Mammary epithelial cell (primary cell): Measurements from ENCODE around the gene HERPUD1.

Experiments used
- EZH2 ChIP-seq: IDR thresholded peaks from 2 replicates; pipeline ENCODE4 v1.6.1; 2012; ENCODE audit warnings: low read length, inconsistent platforms, borderline replicate concordance
- TF ChIP-seq, protein P1 (sequence below), 2 donors: IDR thresholded peaks in 1 of 2; conservative IDR thresholded peaks in 1 of 2; 2 replicates each; pipeline ENCODE4 v1.5.1; 2011 to 2012; ENCODE audit warnings: inconsistent platforms in 2 of 2, low read length in 2 of 2, mild to moderate bottlenecking in 2 of 2, control low read depth in 1 of 2, low read depth in 1 of 2; ENCODE audit not compliant: insufficient read depth in 1 of 2; ENCODE audit errors: extremely low read depth in 1 of 2

- TF ChIP-seq, protein P1, sequence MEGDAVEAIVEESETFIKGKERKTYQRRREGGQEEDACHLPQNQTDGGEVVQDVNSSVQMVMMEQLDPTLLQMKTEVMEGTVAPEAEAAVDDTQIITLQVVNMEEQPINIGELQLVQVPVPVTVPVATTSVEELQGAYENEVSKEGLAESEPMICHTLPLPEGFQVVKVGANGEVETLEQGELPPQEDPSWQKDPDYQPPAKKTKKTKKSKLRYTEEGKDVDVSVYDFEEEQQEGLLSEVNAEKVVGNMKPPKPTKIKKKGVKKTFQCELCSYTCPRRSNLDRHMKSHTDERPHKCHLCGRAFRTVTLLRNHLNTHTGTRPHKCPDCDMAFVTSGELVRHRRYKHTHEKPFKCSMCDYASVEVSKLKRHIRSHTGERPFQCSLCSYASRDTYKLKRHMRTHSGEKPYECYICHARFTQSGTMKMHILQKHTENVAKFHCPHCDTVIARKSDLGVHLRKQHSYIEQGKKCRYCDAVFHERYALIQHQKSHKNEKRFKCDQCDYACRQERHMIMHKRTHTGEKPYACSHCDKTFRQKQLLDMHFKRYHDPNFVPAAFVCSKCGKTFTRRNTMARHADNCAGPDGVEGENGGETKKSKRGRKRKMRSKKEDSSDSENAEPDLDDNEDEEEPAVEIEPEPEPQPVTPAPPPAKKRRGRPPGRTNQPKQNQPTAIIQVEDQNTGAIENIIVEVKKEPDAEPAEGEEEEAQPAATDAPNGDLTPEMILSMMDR (conservative IDR thresholded peaks at IDR 0.05 in 1 of 2, IDR thresholded peaks at IDR 0.05 in 1 of 2; ENCODE audit: extremely low read depth in 1 of 2, insufficient read depth in 1 of 2, low read depth in 1 of 2, low read length in 2 of 2) = no peak
- no peak for TF ChIP-seq EZH2
These were observed 22.4 kb upstream of the HERPUD1 start for GRCh38 chr16:56909527-56909979.
